HG03139 (cell line): Measurements from ENCODE around the gene CAD.
"Not testable (repeated sequence)": the region's sequence is repeated elsewhere in the genome, so short reads cannot be mapped to it uniquely, and the experiment has no call there.

ENCODE experiments used
- ATAC-seq: cut with Tn5 transposase; IDR thresholded peaks from one replicate; pipeline ENCODE4 v1.9.1; 2021; ENCODE audit not compliant: unreplicated experiment

The CAD gene

GRCh38 chr2:27251766-27252165, 34.6 kb downstream of the CAD start:
- ATAC-seq: no peak

- ATAC-seq: no peak
Measured at GRCh38 chr2:27255187-27255586, 38.0 kb downstream of the CAD start.

- no peak for ATAC-seq
Measured at GRCh38 chr2:27255660-27256059, 38.5 kb downstream of the CAD start.

DNA sequence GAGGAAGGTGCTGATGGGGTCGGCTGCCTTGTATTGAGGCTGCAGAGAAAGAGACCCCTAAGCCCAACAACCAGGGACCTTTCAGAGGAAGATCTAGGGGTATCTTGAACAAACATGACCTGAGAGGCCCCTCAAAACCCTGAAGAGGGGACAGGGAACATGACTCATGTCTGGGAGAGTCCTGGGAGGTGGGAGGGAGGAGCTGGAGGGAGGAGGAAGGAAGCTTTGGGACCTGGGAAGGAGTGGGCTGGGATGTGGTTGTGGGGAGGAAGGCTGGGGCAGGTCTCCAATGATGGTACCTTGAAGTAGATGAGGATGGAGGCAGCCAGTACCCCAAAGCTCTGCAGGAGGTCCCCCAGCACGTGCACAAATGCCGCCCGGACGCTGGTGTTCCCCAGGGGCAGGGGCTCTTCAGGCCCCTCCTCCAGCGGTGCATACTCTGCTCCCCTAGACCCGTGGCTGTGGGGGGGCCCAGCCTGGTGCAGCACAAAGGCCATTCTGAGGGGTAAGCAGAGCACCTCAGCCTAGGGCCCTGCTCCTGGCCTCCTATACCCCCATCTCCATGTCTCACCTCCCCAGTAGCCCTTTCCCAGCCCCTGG, 39.8 kb downstream of the CAD start:
- ATAC-seq: no peak

DNA sequence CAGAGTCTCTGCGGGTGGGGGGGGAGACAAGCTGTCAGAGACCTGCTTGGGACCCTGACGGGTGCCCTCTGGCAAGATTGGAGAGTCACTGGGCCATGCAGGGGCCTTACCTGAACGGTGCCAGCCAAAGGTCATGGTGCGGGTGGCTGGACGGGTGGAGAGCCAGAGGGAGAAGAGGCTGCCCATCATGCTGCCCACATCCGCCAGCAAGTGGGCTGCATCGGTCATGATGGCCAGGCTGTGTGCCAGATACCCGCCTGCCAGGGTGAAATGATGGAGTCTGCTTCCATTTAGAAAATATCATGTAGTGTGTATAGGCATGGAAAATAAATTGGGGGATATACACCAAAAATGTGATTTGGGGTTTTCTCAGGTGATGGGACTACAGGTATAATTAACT, 40.9 kb downstream of the CAD start:
- no peak for ATAC-seq

GRCh38 chr2:27261241-27261925, 44.2 kb downstream of the CAD start:
- ATAC-seq: no peak

GRCh38 chr2:27261926-27262298, 44.7 kb downstream of the CAD start:
- no peak for ATAC-seq

DNA sequence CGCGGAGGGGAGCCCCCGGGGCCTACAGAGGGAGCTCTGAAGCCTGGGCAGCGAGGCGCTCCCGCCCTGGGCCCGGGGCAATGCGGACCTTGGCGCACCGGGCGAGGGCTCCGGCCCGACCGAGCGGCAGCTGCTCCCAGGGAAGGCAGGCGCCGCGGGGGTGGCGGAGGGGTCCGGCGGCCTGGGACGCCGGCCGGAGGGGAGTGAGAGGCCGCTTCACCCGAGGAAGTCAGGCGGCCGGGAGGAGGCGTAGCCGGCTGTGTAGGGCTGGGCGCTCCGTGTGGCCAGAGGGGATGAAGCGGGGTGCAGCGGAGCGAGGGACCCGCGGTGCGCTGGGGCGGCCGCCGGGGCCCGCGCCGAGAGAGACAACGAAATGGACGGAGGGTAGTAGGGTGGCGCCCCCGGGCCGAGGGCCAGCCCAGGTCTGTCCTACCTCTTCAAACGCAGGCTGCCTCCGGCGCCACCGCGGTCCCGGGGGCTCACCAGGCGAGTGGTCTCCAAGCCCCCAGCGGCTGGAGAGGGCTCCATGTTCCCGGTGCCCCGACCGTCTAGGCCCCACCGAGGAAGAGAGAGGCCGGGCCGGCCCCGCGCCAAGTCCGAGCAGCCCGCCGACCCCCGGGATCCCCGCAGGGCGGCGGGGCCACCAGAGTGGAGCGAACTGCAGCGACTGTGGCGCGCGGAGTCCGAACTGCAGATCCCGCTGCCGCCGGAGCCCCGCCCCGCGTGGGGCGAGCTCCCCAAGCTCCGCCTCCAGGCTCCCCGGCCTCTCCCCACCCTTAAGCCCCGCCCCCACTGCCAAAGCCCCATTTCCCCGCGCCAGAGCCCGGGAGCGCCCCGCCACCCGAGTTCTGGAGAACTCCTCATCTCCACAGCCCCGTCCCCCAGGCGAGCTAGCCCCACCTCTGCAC, 45.5 kb downstream of the CAD start, which contains the start of gene SLC30A3:
Gene SLC30A3 (minus strand): TSS at position 669 of the 908 bp plus-strand sequence. CDS start 141 bp downstream, at position 528.
- no peak for ATAC-seq

- no peak for ATAC-seq
Measured at GRCh38 chr2:27263287-27264252, 46.4 kb downstream of the CAD start.

GRCh38 chr2:27264253-27264752, 47.1 kb downstream of the CAD start:
- ATAC-seq: no peak

DNA sequence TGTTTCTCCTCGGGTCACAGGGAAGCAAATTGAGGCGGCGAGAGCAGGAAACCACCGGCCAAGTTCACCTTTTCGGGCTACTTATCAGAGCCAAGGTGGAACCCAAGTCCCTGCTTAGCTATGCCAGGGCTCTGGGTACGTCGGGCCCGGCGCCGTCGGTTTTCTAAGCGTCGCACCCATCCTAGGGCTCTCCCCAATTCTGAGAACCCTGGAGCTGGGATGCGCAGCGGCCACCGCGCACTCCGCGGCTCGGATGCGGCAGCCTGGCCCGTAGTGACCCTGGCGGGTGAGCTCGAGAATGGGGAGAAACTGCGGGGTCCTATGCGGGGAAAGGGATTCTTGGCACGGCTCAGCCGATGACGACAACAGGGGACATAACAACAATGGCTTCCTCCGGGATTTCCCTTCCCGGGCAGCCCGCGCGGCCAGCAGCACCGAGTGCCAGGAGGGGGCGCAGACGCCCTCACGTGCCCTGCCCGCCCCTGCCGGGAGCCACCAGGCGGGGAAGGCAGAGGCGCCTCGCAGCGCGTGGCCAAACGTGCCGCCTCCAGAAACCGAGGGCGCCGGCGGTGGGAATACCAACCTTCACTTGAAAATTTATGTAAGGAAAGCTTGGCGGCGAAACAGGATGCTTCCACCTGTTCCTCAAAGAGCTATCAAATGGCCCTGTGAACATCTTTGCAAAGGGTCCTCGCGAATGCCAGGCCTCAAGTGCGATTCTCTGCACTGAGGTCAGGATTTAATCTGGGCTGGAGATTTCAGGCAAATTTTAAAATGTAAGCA, 47.8 kb downstream of the CAD start:
- ATAC-seq: no peak

DNA sequence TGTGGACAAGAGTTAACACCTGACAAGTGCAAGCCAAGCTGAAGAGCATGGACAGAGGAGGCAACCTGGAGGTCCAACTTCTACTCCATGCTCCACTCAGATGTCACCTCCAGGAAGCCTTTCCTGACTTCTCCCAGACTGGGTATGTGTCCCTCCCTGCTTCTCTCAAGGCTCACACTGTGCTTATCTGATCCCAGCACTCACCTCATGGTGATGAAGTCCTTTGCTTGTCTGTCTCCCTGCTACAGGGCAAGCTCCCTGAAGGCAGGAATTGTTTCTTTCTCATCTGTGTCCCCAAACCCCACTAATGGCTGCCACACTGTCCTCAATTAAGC, 48.3 kb downstream of the CAD start:
- no peak for ATAC-seq

DNA sequence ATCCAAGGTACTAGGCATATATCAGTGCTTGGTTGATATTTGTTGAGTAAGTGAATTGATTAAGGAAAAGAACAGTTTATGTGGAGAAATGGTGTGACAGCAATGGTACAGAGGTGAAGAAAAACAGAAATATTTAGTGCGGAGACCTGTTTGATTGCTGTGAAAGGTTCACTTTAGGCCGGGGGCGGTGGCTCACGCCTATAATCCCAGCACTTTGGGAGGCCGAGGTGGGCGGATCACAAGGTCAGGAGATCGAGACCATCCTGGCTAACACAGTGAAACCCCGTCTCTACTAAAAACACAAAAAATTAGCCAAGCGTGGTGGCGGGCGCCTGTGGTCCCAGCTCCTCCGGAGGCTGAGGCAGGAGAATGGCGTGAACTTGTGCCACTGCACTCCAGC, 51.1 kb downstream of the CAD start:
- not testable (repeated sequence) for ATAC-seq

GRCh38 chr2:27270131-27270530, 53.0 kb downstream of the CAD start:
- no peak for ATAC-seq

DNA sequence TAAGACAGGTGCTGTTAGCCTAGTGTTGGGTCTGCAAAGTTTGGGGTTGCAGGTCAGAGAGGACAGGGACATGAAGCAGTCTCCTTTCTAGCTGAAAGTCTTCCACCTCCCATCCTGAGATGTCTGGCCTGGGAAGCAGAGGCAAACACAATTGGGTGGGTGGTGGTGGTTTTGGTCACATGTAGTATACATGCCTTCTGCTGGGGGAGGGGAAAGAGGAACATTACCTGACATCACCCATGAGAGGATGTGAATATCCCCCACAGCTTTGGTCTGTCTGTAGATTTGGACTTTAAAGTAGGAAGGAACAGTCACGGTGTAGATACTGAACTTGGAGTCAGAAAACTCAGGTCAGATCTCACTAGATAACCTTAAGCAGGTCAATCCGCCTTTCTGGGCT, 53.5 kb downstream of the CAD start:
- ATAC-seq: no peak

- no peak for ATAC-seq
Measured at GRCh38 chr2:27271631-27272340, 54.6 kb downstream of the CAD start.

GRCh38 chr2:27272537-27273522, 55.7 kb downstream of the CAD start:
- not testable (repeated sequence) for ATAC-seq
